ENCODE data around the gene MRGPRG. TPM values are rescaled to one million over a fixed set of nuclear protein-coding genes. Genes with fewer than 3 reads are reported as not detected.

Gene MRGPRG
- polyA plus RNA-seq, 3 donors from 2014 or later: not detected

GRCh38 chr11:3207526-3208189, 11.0 kb downstream of the MRGPRG start:
- H3K27ac Mint-ChIP-seq: peak overlapping the region in 2 of 6 donors; percentile 12 to 80
- no peak overlapping the region for H3K4me3 Mint-ChIP-seq
- H3K4me1 Mint-ChIP-seq: peaks cover 3 to 24% of the 10 kb centered on the region in 2 donors
- DNase-seq: no peak
- peaks cover 0 to 10% (median 6%) of the 10 kb centered on the region in 6 donors for H3K9me3 Mint-ChIP-seq
- H3K27me3 Mint-ChIP-seq (ENCODE audit: low read depth in 3 of 3): peaks cover 3 to 5% (median 4%) of the 10 kb centered on the region in 3 donors
- H3K36me3 Mint-ChIP-seq: peaks cover 0 to 5% (median 0%) of the 10 kb centered on the region in 3 donors

GRCh38 chr11:3206922-3207204, 11.8 kb downstream of the MRGPRG start:
- Mint-ChIP-seq H3K4me3 (no peak overlapping the region), H3K36me3 (peaks cover 0 to 5% (median 0%) of the 10 kb centered on the region in 3 donors), H3K4me1 (peaks cover 7 to 31% of the 10 kb centered on the region in 2 donors), H3K27ac (no peak overlapping the region), H3K9me3 (peaks cover 0 to 10% (median 6%) of the 10 kb centered on the region in 6 donors), H3K27me3 (ENCODE audit: low read depth in 3 of 3) (peaks cover 5 to 8% (median 6%) of the 10 kb centered on the region in 3 donors)
- DNase-seq: peak; percentile 35 to 64 (median 61)

GRCh38 chr11:3206156-3206921, 12.3 kb downstream of the MRGPRG start:
- peaks cover 0 to 2% (median 0%) of the 10 kb centered on the region in 3 donors for H3K36me3 Mint-ChIP-seq
- H3K27ac Mint-ChIP-seq: no peak overlapping the region
- peaks cover 5 to 8% (median 6%) of the 10 kb centered on the region in 3 donors for H3K27me3 Mint-ChIP-seq (ENCODE audit: low read depth in 3 of 3)
- H3K9me3 Mint-ChIP-seq: peaks cover 0 to 7% (median under 1%) of the 10 kb centered on the region in 6 donors
- no peak overlapping the region for H3K4me3 Mint-ChIP-seq
- peaks cover 7 to 31% of the 10 kb centered on the region in 2 donors for H3K4me1 Mint-ChIP-seq
- peak; percentile 19 to 59 (median 53) for DNase-seq

GRCh38 chr11:3205261-3206155, 13.1 kb downstream of the MRGPRG start:
- no peaks in the 10 kb centered on the region for H3K9me3 Mint-ChIP-seq
- DNase-seq: peak; percentile 62 to 65 (median 64)
- no peaks in the 10 kb centered on the region for H3K36me3 Mint-ChIP-seq
- H3K4me1 Mint-ChIP-seq: peaks cover 7 to 31% of the 10 kb centered on the region in 2 donors
- H3K27ac Mint-ChIP-seq: peak overlapping the region in 5 of 6 donors; percentile 59 to 92 (median 87)
- H3K4me3 Mint-ChIP-seq: peak overlapping the region; percentile 59 to 80 (median 78)
- peaks cover 6 to 10% (median 6%) of the 10 kb centered on the region in 3 donors for H3K27me3 Mint-ChIP-seq (ENCODE audit: low read depth in 3 of 3)

- H3K9me3 Mint-ChIP-seq: no peaks in the 10 kb centered on the region
- peaks cover 7 to 31% of the 10 kb centered on the region in 2 donors for H3K4me1 Mint-ChIP-seq
- H3K27ac Mint-ChIP-seq: peak overlapping the region in 5 of 6 donors; percentile 4 to 92 (median 84)
- H3K27me3 Mint-ChIP-seq (ENCODE audit: low read depth in 3 of 3): peaks cover 4 to 10% (median 6%) of the 10 kb centered on the region in 3 donors
- no peak for DNase-seq
- H3K4me3 Mint-ChIP-seq: peak overlapping the region; percentile 59 to 80 (median 78)
- no peaks in the 10 kb centered on the region for H3K36me3 Mint-ChIP-seq
Measured at GRCh38 chr11:3204141-3205015, 14.2 kb downstream of the MRGPRG start.

GRCh38 chr11:3203221-3204043, 15.2 kb downstream of the MRGPRG start:
- H3K9me3 Mint-ChIP-seq: no peaks in the 10 kb centered on the region
- no peak overlapping the region for H3K27ac Mint-ChIP-seq
- H3K36me3 Mint-ChIP-seq: no peaks in the 10 kb centered on the region
- H3K27me3 Mint-ChIP-seq (ENCODE audit: low read depth in 3 of 3): peaks cover 4 to 10% (median 9%) of the 10 kb centered on the region in 3 donors
- H3K4me1 Mint-ChIP-seq: peaks cover 7 to 31% of the 10 kb centered on the region in 2 donors
- H3K4me3 Mint-ChIP-seq: peak overlapping the region in 4 of 5 donors; percentile 18 to 58 (median 44)
- no peak for DNase-seq

GRCh38 chr11:3202759-3203158, 15.9 kb downstream of the MRGPRG start:
- Mint-ChIP-seq H3K27ac (peak overlapping the region in 2 of 6 donors; percentile 49 to 55), H3K4me3 (peak overlapping the region; percentile 58 to 76 (median 63))
- peak; percentile 41 to 50 (median 46) for DNase-seq

GRCh38 chr11:3202305-3202704, 16.3 kb downstream of the MRGPRG start:
- Mint-ChIP-seq H3K4me1 (peaks cover 7 to 31% of the 10 kb centered on the region in 2 donors), H3K36me3 (no peaks in the 10 kb centered on the region), H3K4me3 (peak overlapping the region; percentile 58 to 76 (median 63)), H3K9me3 (no peaks in the 10 kb centered on the region), H3K27me3 (ENCODE audit: low read depth in 3 of 3) (peaks cover 4 to 9% (median 8%) of the 10 kb centered on the region in 3 donors), H3K27ac (peak overlapping the region in 2 of 6 donors; percentile 49 to 55)
- DNase-seq: no peak

More at GRCh38 chr11:3202759-3203158, 15.9 kb downstream of the MRGPRG start:
- H3K4me1 Mint-ChIP-seq: peaks cover 7 to 31% of the 10 kb centered on the region in 2 donors
- no peaks in the 10 kb centered on the region for H3K36me3 Mint-ChIP-seq
- H3K9me3 Mint-ChIP-seq: no peaks in the 10 kb centered on the region
- H3K27me3 Mint-ChIP-seq (ENCODE audit: low read depth in 3 of 3): peaks cover 4 to 9% (median 8%) of the 10 kb centered on the region in 3 donors

- Mint-ChIP-seq H3K4me3 (no peak overlapping the region), H3K27ac (no peak overlapping the region), H3K4me1 (peaks cover 7 to 31% of the 10 kb centered on the region in 2 donors), H3K9me3 (no peaks in the 10 kb centered on the region), H3K27me3 (ENCODE audit: low read depth in 3 of 3) (peaks cover 4 to 9% (median 8%) of the 10 kb centered on the region in 3 donors), H3K36me3 (no peaks in the 10 kb centered on the region)
- DNase-seq: no peak
Measured at GRCh38 chr11:3201677-3202181, 16.9 kb downstream of the MRGPRG start.

GRCh38 chr11:3201112-3201581, 17.5 kb downstream of the MRGPRG start:
- peaks cover 4 to 9% (median 8%) of the 10 kb centered on the region in 3 donors for H3K27me3 Mint-ChIP-seq (ENCODE audit: low read depth in 3 of 3)
- no peak overlapping the region for H3K4me3 Mint-ChIP-seq
- peaks cover 7 to 31% of the 10 kb centered on the region in 2 donors for H3K4me1 Mint-ChIP-seq
- H3K36me3 Mint-ChIP-seq: no peaks in the 10 kb centered on the region
- no peak overlapping the region for H3K27ac Mint-ChIP-seq
- no peaks in the 10 kb centered on the region for H3K9me3 Mint-ChIP-seq
- DNase-seq: no peak

- DNase-seq: no peak
- no peak overlapping the region for H3K4me3 Mint-ChIP-seq
- H3K9me3 Mint-ChIP-seq: no peaks in the 10 kb centered on the region
- peaks cover 7 to 27% of the 10 kb centered on the region in 2 donors for H3K4me1 Mint-ChIP-seq
- H3K27ac Mint-ChIP-seq: no peak overlapping the region
- no peaks in the 10 kb centered on the region for H3K36me3 Mint-ChIP-seq
- H3K27me3 Mint-ChIP-seq (ENCODE audit: low read depth in 3 of 3): peaks cover 2 to 9% (median 8%) of the 10 kb centered on the region in 3 donors
Measured at GRCh38 chr11:3200388-3201111, 18.1 kb downstream of the MRGPRG start.
